Esophagus squamous epithelium (tissue), 5 donors: Measurements from ENCODE around the gene BCL2. TPM values are rescaled to one million over a fixed set of nuclear protein-coding genes. Genes with fewer than 3 reads are reported as not detected.

Experiments used
- DNase-seq: peaks from one replicate; lab custom pipeline; 2025; lab: John Stamatoyannopoulos, UW
- H3K27ac ChIP-seq, 4 donors: fragments of 200-600 bp; sonication (generic); one replicate each; pipeline ENCODE4 v1.5.1; 2016 to 2019; ENCODE audit warnings: mild to moderate bottlenecking in 1 of 4
- H3K27me3 ChIP-seq, 4 donors: fragments of 200-600 bp; sonication (generic); 1 replicate in 3 of 4; 2 replicates in 1 of 4; pipeline versions ENCODE4 v1.5.1 to v1.6.0; 2017 to 2021; ENCODE audit warnings: antibody characterized with exemption in 1 of 4
- H3K36me3 ChIP-seq, 3 donors: fragments of 200-600 bp; sonication (generic); one replicate each; pipeline ENCODE4 v1.5.1; 2016 to 2019
- H3K4me1 ChIP-seq, 3 donors: fragments of 200-600 bp; sonication (generic); one replicate each; pipeline ENCODE4 v1.5.1; 2017 to 2019
- H3K4me3 ChIP-seq, 4 donors: fragments of 200-600 bp; sonication (generic); 1 replicate in 3 of 4; 2 replicates in 1 of 4; pipeline ENCODE4 v1.5.1; 2016 to 2019; ENCODE audit warnings: mild to moderate bottlenecking in 2 of 4, moderate library complexity in 1 of 4
- H3K9me3 ChIP-seq, 3 donors: fragments of 200-600 bp; sonication (generic); one replicate each; pipeline ENCODE4 v1.5.1; 2016 to 2019
- POLR2A ChIP-seq, 4 donors: fragments of 450-650 bp; IDR thresholded peaks; one replicate each; pipeline ENCODE4 v1.6.1; 2017; ENCODE audit warnings: antibody characterized with exemption in 4 of 4, mild to moderate bottlenecking in 4 of 4, moderate library complexity in 3 of 4
- WGBS, 2 donors: methylation state at CpG; one replicate each; pipeline ENCODE4 v1.1.5; 2018; 5-methylcytosine and 5-hydroxymethylcytosine counted together
- intact Hi-C: fragments of 100-400 bp; cut with DNase I; formaldehyde crosslinking; loops from one replicate; pipeline ENCODE4 v1.15.0; 2022
- total RNA-seq, 4 donors: library from RNA; depleted of rRNA; stranded (reverse); fragments of >200 nt; gene quantifications; one replicate each; pipeline ENCODE4 v1.1.0, GENCODE V29; 2016
- TF ChIP-seq, protein P1 (sequence below), 6 experiments: fragments of 450-650 bp in 4 of 6; fragments of 200-600 bp in 2 of 6; sonication (generic) in 2 of 6; IDR thresholded peaks; one replicate each; pipeline ENCODE4 v1.5.1; 2016 to 2019; ENCODE audit warnings: antibody characterized with exemption in 6 of 6, mild to moderate bottlenecking in 4 of 6, moderate library complexity in 4 of 6
- donor health status: DM: yes; HTN: yes; CAD: no.

Gene BCL2
- total RNA-seq, 4 donors from 2014 or later = 3.1 to 17.4 (median 4.2) TPM

DNA sequence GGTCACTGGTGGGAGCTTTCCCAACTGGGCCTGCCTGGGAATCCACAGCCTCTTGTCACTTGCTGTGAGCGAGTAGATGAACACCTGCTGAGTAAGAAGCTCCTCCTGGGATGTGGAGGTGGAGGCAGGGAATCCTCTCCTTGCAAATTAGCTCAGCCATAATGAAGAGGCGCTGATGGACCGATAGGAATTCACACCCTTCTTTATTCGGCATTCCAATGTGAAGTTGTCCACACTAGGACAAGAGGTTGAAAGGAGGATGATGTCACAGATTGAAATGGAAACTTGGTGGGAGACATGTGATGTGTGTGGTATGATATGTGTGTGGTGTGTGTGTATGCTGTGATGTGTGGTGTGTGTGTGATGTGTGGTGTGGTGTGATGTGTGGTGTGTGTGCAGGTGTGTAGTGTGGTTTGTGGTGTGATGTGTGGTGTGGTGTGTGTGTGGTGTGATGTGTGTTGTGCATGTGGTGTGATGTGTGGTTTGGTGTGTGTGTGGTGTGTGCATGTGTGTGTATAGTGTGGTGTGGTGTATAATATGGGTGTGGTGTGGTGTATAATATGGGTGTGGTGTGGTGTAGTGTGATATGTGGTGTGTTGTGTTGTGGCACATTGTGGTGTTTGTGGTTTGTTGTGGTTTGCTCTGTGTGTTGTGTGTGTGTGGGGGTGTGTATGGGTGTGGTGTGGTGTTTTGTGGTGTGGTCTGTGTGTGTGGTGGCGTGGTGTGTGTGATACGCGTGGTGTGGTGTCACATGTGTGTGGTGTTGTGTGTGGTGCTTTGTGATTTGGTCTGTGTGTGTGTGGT lies 216.4 kb downstream of the BCL2 start:
- intact Hi-C loops = no loop called here

GRCh38 chr18:63100630-63101055 lies 218.9 kb downstream of the BCL2 start:
- no peak for DNase-seq
- 83 to 91% methylated on average over 7 of the region's 7 CpGs for whole genome bisulfite sequencing, 2 donors
- Histone ChIP-seq H3K36me3 (no peaks in the 10 kb centered on the region), H3K4me1 (no peaks in the 10 kb centered on the region), H3K27me3 (peaks cover 0 to 8% (median 0%) of the 10 kb centered on the region in 4 donors), H3K27ac (no peak overlapping the region), H3K9me3 (no peaks in the 10 kb centered on the region), H3K4me3 (no peak overlapping the region)
- no peak for TF ChIP-seq POLR2A (IDR thresholded peaks at IDR 0.05)
- TF ChIP-seq, protein P1, sequence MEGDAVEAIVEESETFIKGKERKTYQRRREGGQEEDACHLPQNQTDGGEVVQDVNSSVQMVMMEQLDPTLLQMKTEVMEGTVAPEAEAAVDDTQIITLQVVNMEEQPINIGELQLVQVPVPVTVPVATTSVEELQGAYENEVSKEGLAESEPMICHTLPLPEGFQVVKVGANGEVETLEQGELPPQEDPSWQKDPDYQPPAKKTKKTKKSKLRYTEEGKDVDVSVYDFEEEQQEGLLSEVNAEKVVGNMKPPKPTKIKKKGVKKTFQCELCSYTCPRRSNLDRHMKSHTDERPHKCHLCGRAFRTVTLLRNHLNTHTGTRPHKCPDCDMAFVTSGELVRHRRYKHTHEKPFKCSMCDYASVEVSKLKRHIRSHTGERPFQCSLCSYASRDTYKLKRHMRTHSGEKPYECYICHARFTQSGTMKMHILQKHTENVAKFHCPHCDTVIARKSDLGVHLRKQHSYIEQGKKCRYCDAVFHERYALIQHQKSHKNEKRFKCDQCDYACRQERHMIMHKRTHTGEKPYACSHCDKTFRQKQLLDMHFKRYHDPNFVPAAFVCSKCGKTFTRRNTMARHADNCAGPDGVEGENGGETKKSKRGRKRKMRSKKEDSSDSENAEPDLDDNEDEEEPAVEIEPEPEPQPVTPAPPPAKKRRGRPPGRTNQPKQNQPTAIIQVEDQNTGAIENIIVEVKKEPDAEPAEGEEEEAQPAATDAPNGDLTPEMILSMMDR (IDR thresholded peaks at IDR 0.05) = no peak
- intact Hi-C loops = no loop called here

More for the DNA sequence above, 216.4 kb downstream of the BCL2 start:
- H3K9me3 ChIP-seq = no peaks in the 10 kb centered on the region
- peaks cover 0 to 2% (median 0%) of the 10 kb centered on the region in 4 donors for H3K27me3 ChIP-seq
- no peak overlapping the region for H3K4me3 ChIP-seq
- WGBS, 2 donors = 72 to 78% methylated on average over 7 of the region's 7 CpGs
- H3K27ac ChIP-seq = no peak overlapping the region
- no peaks in the 10 kb centered on the region for H3K36me3 ChIP-seq
- H3K4me1 ChIP-seq = no peaks in the 10 kb centered on the region
- no peak for TF ChIP-seq POLR2A (IDR thresholded peaks at IDR 0.05)
- TF ChIP-seq, protein P1 (IDR thresholded peaks at IDR 0.05) = no peak
- DNase-seq = no peak

DNA sequence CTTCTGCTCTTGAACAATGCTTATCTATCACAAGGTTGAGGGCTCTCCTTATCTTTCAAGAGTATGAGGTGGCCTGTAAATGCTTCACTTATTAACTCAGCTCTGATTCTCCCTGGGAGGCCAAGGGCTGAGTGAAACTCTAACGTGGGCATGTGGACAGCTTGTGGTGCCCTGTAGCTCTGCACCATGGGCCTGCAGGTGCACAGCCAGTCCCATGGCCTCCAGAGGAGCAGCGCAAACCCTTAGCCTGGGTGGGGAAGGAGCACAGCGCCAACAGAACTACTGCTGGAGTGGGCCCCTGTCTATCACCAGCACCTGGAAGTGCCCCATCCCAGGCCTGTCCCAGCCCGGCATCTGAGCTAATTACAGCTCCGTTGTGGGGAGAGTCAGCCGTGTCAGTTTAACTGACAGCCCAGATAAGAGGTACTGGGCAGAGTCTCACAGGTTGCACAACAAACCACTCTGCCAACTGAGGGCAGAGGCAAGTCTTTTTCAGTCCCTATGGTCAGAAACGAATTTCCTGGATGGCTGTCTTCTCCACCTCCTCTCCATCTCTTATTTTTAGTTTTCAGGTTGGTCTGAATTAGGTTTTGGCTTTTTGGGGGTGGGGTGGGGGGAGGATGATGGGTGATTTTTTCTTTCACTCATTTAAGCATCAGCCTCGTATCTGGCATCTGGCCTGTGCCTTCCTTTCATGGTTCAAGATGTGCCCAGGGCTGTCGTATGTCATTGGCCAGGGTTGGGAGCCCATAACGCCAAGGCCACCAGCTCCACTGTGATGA lies 219.5 kb downstream of the BCL2 start:
- Histone ChIP-seq H3K27me3 (peaks cover 0 to 9% (median 0%) of the 10 kb centered on the region in 4 donors), H3K36me3 (no peaks in the 10 kb centered on the region), H3K27ac (no peak overlapping the region), H3K9me3 (no peaks in the 10 kb centered on the region), H3K4me3 (no peak overlapping the region), H3K4me1 (no peaks in the 10 kb centered on the region)
- no peak for TF ChIP-seq POLR2A (IDR thresholded peaks at IDR 0.05)
- TF ChIP-seq, protein P1 (IDR thresholded peaks at IDR 0.05) = no peak
- WGBS, 2 donors = 61 to 81% methylated on average over 7 to 8 of the region's 10 CpGs
- intact Hi-C loops = no loop called here
- DNase-seq = no peak

DNA sequence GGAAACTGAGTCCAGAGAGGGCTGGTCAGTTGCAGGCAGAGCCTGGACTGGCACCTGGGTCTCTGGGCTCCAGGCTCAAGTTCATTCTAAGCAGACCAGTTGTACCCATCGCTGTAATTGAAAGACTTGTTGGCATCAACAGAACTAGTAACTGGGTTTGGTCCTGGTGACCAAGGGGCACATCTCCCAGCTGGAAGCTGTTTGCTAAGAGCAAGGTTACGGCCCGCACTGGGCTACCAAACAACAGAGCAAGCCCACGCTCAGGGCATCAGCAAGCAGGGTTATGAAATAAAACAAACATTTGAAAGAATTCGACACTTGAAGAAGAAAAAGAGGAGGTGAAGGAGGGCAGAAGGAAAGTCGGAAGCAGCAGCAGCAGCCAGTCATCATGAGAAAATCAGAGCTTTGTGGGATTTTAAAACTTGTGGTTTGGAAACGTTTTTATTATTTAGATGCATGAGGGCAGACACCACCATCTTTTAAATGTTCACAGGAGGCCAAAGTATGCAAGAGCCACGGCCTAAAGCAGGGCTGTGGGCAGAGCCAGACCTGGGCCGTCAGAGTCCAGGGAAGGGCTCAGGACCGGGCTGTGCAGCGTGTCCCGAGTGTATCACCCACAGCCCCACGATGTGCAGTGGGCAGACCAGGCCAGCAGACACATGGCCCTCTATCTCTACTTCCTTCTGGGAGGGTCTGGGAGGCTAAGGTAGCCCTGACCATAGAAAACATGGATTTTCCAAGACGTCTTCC lies 220.3 kb downstream of the BCL2 start:
- 77 to 80% methylated on average over 11 to 12 of the region's 14 CpGs for WGBS, 2 donors
- no peak overlapping the region for H3K27ac ChIP-seq
- H3K4me3 ChIP-seq = no peak overlapping the region
- TF ChIP-seq, protein P1 (IDR thresholded peaks at IDR 0.05) = no peak
- no peak for TF ChIP-seq POLR2A (IDR thresholded peaks at IDR 0.05)
- no peaks in the 10 kb centered on the region for H3K36me3 ChIP-seq
- no peak for DNase-seq
- no peaks in the 10 kb centered on the region for H3K9me3 ChIP-seq
- intact Hi-C loops = no loop called here
- no peaks in the 10 kb centered on the region for H3K4me1 ChIP-seq
- H3K27me3 ChIP-seq = peaks cover 0 to 13% (median 0%) of the 10 kb centered on the region in 4 donors
